ENCODE data around the gene BANF1. TPM values are rescaled to one million over a fixed set of nuclear protein-coding genes. Genes with fewer than 3 reads are reported as not detected.
"Not testable (repeated sequence)": the region's sequence is repeated elsewhere in the genome, so short reads cannot be mapped to it uniquely, and the experiment has no call there.

Gene BANF1
- total and polyA plus RNA-seq, 4 donors, result 10.7 to 100.0 (median 47.0) TPM

DNA sequence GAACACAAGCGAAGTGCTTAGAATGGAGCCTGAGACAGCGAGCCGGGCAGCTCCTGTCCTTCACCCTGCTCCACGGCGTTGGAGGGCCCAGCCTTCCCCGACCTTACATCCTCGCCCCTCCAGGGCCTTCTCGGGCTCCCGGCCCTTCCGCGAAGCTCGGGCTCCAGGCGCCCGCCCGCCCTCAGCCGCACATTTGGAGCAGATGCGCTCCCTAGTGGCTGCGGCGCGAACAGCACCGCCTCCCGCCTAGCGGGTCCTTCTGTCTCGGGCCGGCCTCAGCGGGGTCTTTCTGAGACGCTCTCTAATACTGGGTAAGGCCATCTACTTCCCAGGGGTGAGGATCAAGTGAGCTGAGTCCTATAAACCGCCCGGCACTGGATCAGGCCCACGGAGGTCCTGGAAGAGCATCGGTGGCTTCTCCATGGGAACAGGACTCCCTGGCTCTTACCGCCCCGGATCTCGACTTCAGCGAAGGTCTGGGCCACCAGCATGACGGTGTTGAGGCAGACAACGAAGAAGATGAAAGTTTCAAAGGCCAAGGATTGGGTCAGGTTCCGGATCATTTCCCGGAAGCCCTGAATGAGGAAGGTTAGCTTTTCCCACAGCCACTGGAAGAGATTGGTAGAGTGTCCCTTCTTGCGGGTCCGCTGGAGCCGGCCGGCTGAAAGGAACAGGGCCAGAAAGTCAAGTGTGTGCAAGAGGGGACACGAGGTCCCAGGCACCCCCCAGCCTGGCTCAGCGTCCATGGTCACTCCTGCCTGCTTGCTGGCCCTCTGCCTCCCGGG lies 20.3 kb downstream of the BANF1 start:
- TF ChIP-seq RAD21 (IDR thresholded peaks at IDR 0.05) (peak; percentile 72 to 79), HNF4A (conservative IDR thresholded peaks at IDR 0.05) (no peak), JUND (IDR thresholded peaks at IDR 0.05) (no peak), EGR1 (IDR thresholded peaks at IDR 0.05; ENCODE audit: low read depth in 2 of 2) (no peak), FOXA2 (IDR thresholded peaks at IDR 0.05) (no peak)
- TF ChIP-seq, protein P1, sequence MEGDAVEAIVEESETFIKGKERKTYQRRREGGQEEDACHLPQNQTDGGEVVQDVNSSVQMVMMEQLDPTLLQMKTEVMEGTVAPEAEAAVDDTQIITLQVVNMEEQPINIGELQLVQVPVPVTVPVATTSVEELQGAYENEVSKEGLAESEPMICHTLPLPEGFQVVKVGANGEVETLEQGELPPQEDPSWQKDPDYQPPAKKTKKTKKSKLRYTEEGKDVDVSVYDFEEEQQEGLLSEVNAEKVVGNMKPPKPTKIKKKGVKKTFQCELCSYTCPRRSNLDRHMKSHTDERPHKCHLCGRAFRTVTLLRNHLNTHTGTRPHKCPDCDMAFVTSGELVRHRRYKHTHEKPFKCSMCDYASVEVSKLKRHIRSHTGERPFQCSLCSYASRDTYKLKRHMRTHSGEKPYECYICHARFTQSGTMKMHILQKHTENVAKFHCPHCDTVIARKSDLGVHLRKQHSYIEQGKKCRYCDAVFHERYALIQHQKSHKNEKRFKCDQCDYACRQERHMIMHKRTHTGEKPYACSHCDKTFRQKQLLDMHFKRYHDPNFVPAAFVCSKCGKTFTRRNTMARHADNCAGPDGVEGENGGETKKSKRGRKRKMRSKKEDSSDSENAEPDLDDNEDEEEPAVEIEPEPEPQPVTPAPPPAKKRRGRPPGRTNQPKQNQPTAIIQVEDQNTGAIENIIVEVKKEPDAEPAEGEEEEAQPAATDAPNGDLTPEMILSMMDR (IDR thresholded peaks at IDR 0.05; ENCODE audit: low read depth, low read length, missing input control), result peak; percentile 85
- DNase-seq (ENCODE audit: low spot score), result peak; percentile 88
- Histone ChIP-seq H3K27me3 (ENCODE audit: control insufficient read depth in 4 of 4, insufficient read depth in 4 of 4, low read length in 3 of 4) (no peaks in the 10 kb centered on the region), H3K27ac (ENCODE audit: low read depth in 1 of 2, low read length in 2 of 2) (no peak overlapping the region), H3K9me3 (ENCODE audit: control insufficient read depth in 4 of 4, low read length in 3 of 4) (no peaks in the 10 kb centered on the region), H3K4me3 (ENCODE audit: low read depth in 1 of 3, low read length in 3 of 3) (no peak overlapping the region), H3K4me1 (ENCODE audit: control insufficient read depth in 4 of 4, insufficient read depth in 4 of 4, low read length in 3 of 4) (peaks cover 0 to 7% (median 2%) of the 10 kb centered on the region in 4 donors), H3K36me3 (ENCODE audit: control insufficient read depth in 4 of 4, insufficient read depth in 3 of 4, low read depth in 1 of 4, low read length in 3 of 4) (no peaks in the 10 kb centered on the region), H3K9ac (ENCODE audit: low read depth in 1 of 2, low read length in 2 of 2) (no peak overlapping the region)
- 15% methylated on average over 46 of the region's 46 CpGs for WGBS

DNA sequence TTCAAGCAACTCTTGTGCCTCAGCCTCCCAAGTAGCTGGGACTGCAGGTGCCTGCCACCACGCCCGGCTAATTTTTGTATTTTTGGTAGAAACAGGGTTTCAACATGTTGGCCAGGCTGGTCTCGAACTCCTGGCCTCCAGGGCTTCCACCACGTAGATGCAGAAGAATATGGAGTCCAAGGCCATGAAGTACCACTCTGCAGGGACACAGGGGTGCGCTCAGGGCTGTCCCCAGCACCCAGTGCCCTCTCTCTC lies 20.8 kb downstream of the BANF1 start:
- not testable (repeated sequence) for DNase-seq (ENCODE audit: low spot score); H3K27me3 ChIP-seq (ENCODE audit: control insufficient read depth in 4 of 4, insufficient read depth in 4 of 4, low read length in 3 of 4); H3K27ac ChIP-seq (ENCODE audit: low read depth in 1 of 2, low read length in 2 of 2); H3K4me3 ChIP-seq (ENCODE audit: low read depth in 1 of 3, low read length in 3 of 3); H3K36me3 ChIP-seq (ENCODE audit: control insufficient read depth in 4 of 4, insufficient read depth in 3 of 4, low read depth in 1 of 4, low read length in 3 of 4); H3K9me3 ChIP-seq (ENCODE audit: control insufficient read depth in 4 of 4, low read length in 3 of 4); H3K9ac ChIP-seq (ENCODE audit: low read depth in 1 of 2, low read length in 2 of 2); H3K4me1 ChIP-seq (ENCODE audit: control insufficient read depth in 4 of 4, insufficient read depth in 4 of 4, low read length in 3 of 4)
- 79% methylated on average over 5 of the region's 5 CpGs for WGBS

DNA sequence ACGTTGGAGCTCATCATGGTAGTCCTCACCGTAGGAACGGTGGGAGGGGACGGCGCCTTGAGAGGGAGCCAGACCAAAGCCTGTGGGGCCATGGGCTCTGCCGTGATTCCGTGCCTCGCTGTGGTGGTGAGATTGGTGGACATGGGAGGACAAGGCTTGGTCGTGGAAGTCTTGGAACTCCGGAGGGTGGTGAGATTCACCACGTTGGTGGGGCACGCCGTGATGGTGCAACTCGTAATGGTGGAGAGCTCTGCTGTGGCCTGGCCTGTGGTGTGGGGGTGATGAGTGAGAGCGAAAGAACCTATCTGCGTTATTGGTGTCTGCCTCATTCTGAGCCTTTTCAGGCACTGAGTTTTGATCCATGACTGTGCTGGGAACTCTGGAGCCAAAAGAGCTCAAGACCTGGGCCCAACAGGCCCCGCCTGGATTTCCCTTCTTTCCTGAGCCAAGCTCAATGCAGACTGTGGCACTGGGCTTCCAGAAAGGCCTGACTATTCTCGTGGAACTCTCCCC lies 23.8 kb downstream of the BANF1 start, which contains the start of gene CATSPER1:
TSS of gene CATSPER1 (minus strand) at position 463 of the 513 bp plus-strand sequence. CDS start at position 363, 100 bp downstream.
- Histone ChIP-seq H3K4me1 (ENCODE audit: control insufficient read depth in 4 of 4, insufficient read depth in 4 of 4, low read length in 3 of 4) (peaks cover 0 to 7% (median 2%) of the 10 kb centered on the region in 4 donors), H3K9ac (ENCODE audit: low read depth in 1 of 2, low read length in 2 of 2) (no peak within 1 kb of the TSS), H3K9me3 (ENCODE audit: control insufficient read depth in 4 of 4, low read length in 3 of 4) (no peaks in the 10 kb centered on the region), H3K4me3 (ENCODE audit: low read depth in 1 of 3, low read length in 3 of 3) (no peak within 1 kb of the TSS), H3K36me3 (ENCODE audit: control insufficient read depth in 4 of 4, insufficient read depth in 3 of 4, low read depth in 1 of 4, low read length in 3 of 4) (no peaks in the 10 kb centered on the region), H3K27ac (ENCODE audit: low read depth in 1 of 2, low read length in 2 of 2) (no peak within 1 kb of the TSS), H3K27me3 (ENCODE audit: control insufficient read depth in 4 of 4, insufficient read depth in 4 of 4, low read length in 3 of 4) (no peaks in the 10 kb centered on the region)
- TF ChIP-seq, protein P2, sequence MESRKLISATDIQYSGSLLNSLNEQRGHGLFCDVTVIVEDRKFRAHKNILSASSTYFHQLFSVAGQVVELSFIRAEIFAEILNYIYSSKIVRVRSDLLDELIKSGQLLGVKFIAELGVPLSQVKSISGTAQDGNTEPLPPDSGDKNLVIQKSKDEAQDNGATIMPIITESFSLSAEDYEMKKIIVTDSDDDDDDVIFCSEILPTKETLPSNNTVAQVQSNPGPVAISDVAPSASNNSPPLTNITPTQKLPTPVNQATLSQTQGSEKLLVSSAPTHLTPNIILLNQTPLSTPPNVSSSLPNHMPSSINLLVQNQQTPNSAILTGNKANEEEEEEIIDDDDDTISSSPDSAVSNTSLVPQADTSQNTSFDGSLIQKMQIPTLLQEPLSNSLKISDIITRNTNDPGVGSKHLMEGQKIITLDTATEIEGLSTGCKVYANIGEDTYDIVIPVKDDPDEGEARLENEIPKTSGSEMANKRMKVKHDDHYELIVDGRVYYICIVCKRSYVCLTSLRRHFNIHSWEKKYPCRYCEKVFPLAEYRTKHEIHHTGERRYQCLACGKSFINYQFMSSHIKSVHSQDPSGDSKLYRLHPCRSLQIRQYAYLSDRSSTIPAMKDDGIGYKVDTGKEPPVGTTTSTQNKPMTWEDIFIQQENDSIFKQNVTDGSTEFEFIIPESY (IDR thresholded peaks at IDR 0.05), result no peak
- TF ChIP-seq SP1 (IDR thresholded peaks at IDR 0.05) (no peak), TAF1 (conservative IDR thresholded peaks at IDR 0.05) (no peak), HNF4G (IDR thresholded peaks at IDR 0.05) (no peak), FOXA1 (IDR thresholded peaks at IDR 0.05) (no peak), YY1 (IDR thresholded peaks at IDR 0.05) (no peak), EGR1 (IDR thresholded peaks at IDR 0.05; ENCODE audit: low read depth in 2 of 2) (no peak)
- TF ChIP-seq, protein P3, sequence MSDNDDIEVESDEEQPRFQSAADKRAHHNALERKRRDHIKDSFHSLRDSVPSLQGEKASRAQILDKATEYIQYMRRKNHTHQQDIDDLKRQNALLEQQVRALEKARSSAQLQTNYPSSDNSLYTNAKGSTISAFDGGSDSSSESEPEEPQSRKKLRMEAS (IDR thresholded peaks at IDR 0.05), result no peak
- TF ChIP-seq, protein P1 (IDR thresholded peaks at IDR 0.05; ENCODE audit: low read depth, low read length, missing input control), result no peak
- 90% methylated on average over 18 of the region's 18 CpGs for WGBS
- no peak for DNase-seq (ENCODE audit: low spot score)
